HG03060 (cell line): ENCODE results near the gene TCP11L2.
A peak's percentile ranks its signal among the peaks of the same experiment; 100 is the strongest.
"Not testable (repeated sequence)": the region's sequence is repeated elsewhere in the genome, so short reads cannot be mapped to it uniquely, and the experiment has no call there.

Experiments used
- ATAC-seq: cut with Tn5 transposase; IDR thresholded peaks from one replicate; pipeline ENCODE4 v1.9.1; 2021; ENCODE audit warnings: low read depth, moderate number of reproducible peaks; ENCODE audit not compliant: unreplicated experiment

TCP11L2 gene

GRCh38 chr12:106282457-106283097 lies 20.0 kb upstream of the TCP11L2 start:
- ATAC-seq, result peak; percentile 52

GRCh38 chr12:106284358-106285105 lies 18.0 kb upstream of the TCP11L2 start:
- ATAC-seq, result no peak

GRCh38 chr12:106285982-106286381 lies 16.6 kb upstream of the TCP11L2 start:
- no peak for ATAC-seq

- ATAC-seq, result not testable (repeated sequence)
These were observed 15.9 kb upstream of the TCP11L2 start for GRCh38 chr12:106286576-106287162.

GRCh38 chr12:106287364-106287763 lies 15.2 kb upstream of the TCP11L2 start:
- ATAC-seq, result no peak

GRCh38 chr12:106288101-106288493 lies 14.4 kb upstream of the TCP11L2 start:
- no peak for ATAC-seq

- ATAC-seq, result no peak
These were observed 13.9 kb upstream of the TCP11L2 start for GRCh38 chr12:106288494-106289195.

GRCh38 chr12:106289196-106289681 lies 13.3 kb upstream of the TCP11L2 start:
- ATAC-seq, result no peak

GRCh38 chr12:106290666-106291065 lies 11.9 kb upstream of the TCP11L2 start:
- ATAC-seq, result no peak

- no peak for ATAC-seq
These were observed 11.2 kb upstream of the TCP11L2 start for GRCh38 chr12:106291342-106291741.

GRCh38 chr12:106292339-106292738 lies 10.2 kb upstream of the TCP11L2 start:
- ATAC-seq, result no peak

GRCh38 chr12:106296179-106296877 lies 6.2 kb upstream of the TCP11L2 start:
- no peak for ATAC-seq

- ATAC-seq, result no peak
These were observed 5.5 kb upstream of the TCP11L2 start for GRCh38 chr12:106297075-106297474.

- no peak for ATAC-seq
These were observed 4.9 kb upstream of the TCP11L2 start for GRCh38 chr12:106297681-106298080.

GRCh38 chr12:106299202-106299774 lies 3.2 kb upstream of the TCP11L2 start:
- no peak for ATAC-seq

GRCh38 chr12:106300761-106301160 lies 1.8 kb upstream of the TCP11L2 start:
- no peak for ATAC-seq

GRCh38 chr12:106301241-106301610 lies 1.3 kb upstream of the TCP11L2 start:
- ATAC-seq, result peak; percentile 0

GRCh38 chr12:106301611-106302321 lies 767 bp upstream of the TCP11L2 start:
- peak; percentile 58 for ATAC-seq

- ATAC-seq, result no peak
These were observed 778 bp downstream of the TCP11L2 start for GRCh38 chr12:106303202-106303820.
